Calu3 (cell line): ENCODE measurements around the gene TIGD6. TPM values are rescaled to one million over a fixed set of nuclear protein-coding genes. Genes with fewer than 3 reads are reported as not detected.
"Not testable (repeated sequence)": the region's sequence is repeated elsewhere in the genome, so short reads cannot be mapped to it uniquely, and the experiment has no call there.

ENCODE experiments used
- BruUV-seq: library from RNA; stranded (reverse); fragments of 400-500 nt; replicated peaks from 2 replicates; lab custom pipeline; 2021; lab: Mats Ljungman, UMichigan
- CTCF ChIA-PET: fragments of 300-600 bp; sonication (Branson Sonifier 250); formaldehyde crosslinking; loops from one replicate; lab custom pipeline; 2022; ENCODE audit warnings: antibody characterized with exemption; lab: Charles Lee
- DNase-seq: peaks from one replicate; pipeline ENCODE4 v3.0.0; 2022
- H3K27ac Mint-ChIP-seq: one replicate; pipeline ENCODE4 v1.8.0; 2022; ENCODE audit warnings: mixed read lengths; ENCODE audit not compliant: unreplicated experiment
- H3K27me3 Mint-ChIP-seq: one replicate; pipeline ENCODE4 v1.8.0; 2022; ENCODE audit warnings: mixed read lengths; ENCODE audit not compliant: unreplicated experiment
- H3K36me3 Mint-ChIP-seq: one replicate; pipeline ENCODE4 v1.8.0; 2022; ENCODE audit warnings: mild to moderate bottlenecking, moderate library complexity, mixed read lengths; ENCODE audit not compliant: insufficient read depth, unreplicated experiment
- H3K4me1 Mint-ChIP-seq: one replicate; pipeline ENCODE4 v1.8.0; 2022; ENCODE audit warnings: mild to moderate bottlenecking, low read depth, mixed read lengths; ENCODE audit not compliant: unreplicated experiment
- H3K4me3 Mint-ChIP-seq: one replicate; pipeline ENCODE4 v1.8.0; 2022; ENCODE audit warnings: mild to moderate bottlenecking, low read depth, moderate library complexity, mixed read lengths; ENCODE audit not compliant: unreplicated experiment
- H3K9me3 Mint-ChIP-seq: one replicate; pipeline ENCODE4 v1.8.0; 2022; ENCODE audit warnings: low read depth, mixed read lengths; ENCODE audit not compliant: unreplicated experiment
- intact Hi-C: fragments of 100-400 bp; cut with micrococcal nuclease; formaldehyde crosslinking; loops from one replicate; pipeline ENCODE4 v1.10.0; 2022; ENCODE audit not compliant: unreplicated experiment
- total RNA-seq: library from RNA; stranded (reverse); gene quantifications from 2 replicates; pipeline ENCODE4 v1.2.3, GENCODE V29; 2022
- TF ChIP-seq, protein P1 (sequence below): fragments of 200-600 bp; IDR thresholded peaks from one replicate; pipeline ENCODE4 v1.8.0; 2022; ENCODE audit warnings: antibody characterized with exemption; ENCODE audit not compliant: unreplicated experiment

TIGD6 gene
- total RNA-seq, 1 experiment from 2014 or later, result 5.2 TPM

DNA sequence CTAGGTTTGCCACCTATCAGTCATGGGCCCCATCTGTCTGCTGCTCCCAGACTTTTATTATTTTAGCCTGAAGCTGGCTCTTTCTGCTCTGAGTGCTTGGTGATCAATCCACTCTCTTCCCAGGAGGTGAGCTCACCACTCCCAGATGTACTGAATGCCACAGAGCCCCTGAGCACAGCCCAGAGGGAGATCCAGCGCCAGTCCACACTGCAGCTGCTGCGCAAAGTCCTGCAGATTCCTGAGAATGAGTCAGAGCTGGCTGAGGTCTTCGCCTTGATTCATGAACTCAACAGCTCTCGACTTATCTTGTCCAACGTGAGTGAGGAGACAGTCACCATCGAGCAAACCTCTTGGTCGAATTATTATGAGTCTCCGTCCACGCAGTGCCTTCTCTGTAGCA is 36.1 kb upstream of the TIGD6 start:
- Mint-ChIP-seq H3K27ac (no peak overlapping the region), H3K4me1 (no peaks in the 10 kb centered on the region), H3K36me3 (peaks cover 24% of the 10 kb centered on the region), H3K27me3 (no peaks in the 10 kb centered on the region), H3K4me3 (no peak overlapping the region), H3K9me3 (no peaks in the 10 kb centered on the region)
- intact Hi-C loops, result no loop called here
- no TSS peak for BruUV-seq
- TF ChIP-seq, protein P1, sequence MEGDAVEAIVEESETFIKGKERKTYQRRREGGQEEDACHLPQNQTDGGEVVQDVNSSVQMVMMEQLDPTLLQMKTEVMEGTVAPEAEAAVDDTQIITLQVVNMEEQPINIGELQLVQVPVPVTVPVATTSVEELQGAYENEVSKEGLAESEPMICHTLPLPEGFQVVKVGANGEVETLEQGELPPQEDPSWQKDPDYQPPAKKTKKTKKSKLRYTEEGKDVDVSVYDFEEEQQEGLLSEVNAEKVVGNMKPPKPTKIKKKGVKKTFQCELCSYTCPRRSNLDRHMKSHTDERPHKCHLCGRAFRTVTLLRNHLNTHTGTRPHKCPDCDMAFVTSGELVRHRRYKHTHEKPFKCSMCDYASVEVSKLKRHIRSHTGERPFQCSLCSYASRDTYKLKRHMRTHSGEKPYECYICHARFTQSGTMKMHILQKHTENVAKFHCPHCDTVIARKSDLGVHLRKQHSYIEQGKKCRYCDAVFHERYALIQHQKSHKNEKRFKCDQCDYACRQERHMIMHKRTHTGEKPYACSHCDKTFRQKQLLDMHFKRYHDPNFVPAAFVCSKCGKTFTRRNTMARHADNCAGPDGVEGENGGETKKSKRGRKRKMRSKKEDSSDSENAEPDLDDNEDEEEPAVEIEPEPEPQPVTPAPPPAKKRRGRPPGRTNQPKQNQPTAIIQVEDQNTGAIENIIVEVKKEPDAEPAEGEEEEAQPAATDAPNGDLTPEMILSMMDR, result no peak
- CTCF ChIA-PET, result interaction anchor here (0.5 to 0.6 kb wide), 2 partner anchors 31 to 62 kb away, joined by 3 to 4 read pairs; no protein-coding TSS in a partner anchor
- no peak for DNase-seq

DNA sequence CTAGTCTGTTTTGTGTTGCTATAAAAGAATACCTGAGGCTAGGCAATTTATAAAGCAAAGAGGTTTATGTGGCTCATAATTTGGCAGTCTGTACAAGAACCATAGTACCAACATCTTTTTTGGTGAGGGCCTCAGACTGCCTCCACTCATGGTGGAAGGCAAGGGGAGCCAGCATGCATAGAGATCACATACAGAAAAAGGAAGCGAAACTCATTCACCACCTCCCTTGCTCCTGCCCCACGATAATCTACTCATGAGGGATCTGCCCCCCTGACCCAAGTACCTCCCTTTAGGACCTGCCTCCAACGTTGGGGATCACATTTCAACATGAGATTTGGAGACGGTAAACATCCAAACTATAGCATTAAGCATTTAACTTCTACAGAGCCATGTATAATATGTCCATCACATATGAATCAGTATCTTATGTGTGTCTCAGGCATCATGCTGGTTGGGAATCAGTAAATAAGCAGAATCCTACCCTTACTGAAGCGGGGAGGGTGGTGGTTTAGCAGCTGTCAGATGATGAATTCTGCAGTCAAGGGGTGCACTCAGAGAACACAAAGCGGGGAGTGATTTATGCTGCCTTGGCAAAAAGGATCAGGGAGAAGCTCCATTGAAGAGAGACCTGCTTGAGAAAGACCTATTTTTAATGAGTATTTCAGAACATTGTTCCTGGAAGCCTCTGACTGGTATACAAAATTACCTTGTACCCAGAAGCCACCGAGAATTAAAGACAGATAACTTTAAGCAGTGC is 34.9 kb upstream of the TIGD6 start:
- CTCF ChIA-PET, result no interaction called here
- BruUV-seq, result no TSS peak
- TF ChIP-seq, protein P1, result no peak
- no peaks in the 10 kb centered on the region for H3K27me3 Mint-ChIP-seq
- intact Hi-C loops, result no loop called here
- H3K9me3 Mint-ChIP-seq, result no peaks in the 10 kb centered on the region
- DNase-seq, result no peak
- peaks cover 12% of the 10 kb centered on the region for H3K36me3 Mint-ChIP-seq
- H3K4me1 Mint-ChIP-seq, result no peaks in the 10 kb centered on the region
- no peak overlapping the region for H3K27ac Mint-ChIP-seq
- H3K4me3 Mint-ChIP-seq, result no peak overlapping the region

DNA sequence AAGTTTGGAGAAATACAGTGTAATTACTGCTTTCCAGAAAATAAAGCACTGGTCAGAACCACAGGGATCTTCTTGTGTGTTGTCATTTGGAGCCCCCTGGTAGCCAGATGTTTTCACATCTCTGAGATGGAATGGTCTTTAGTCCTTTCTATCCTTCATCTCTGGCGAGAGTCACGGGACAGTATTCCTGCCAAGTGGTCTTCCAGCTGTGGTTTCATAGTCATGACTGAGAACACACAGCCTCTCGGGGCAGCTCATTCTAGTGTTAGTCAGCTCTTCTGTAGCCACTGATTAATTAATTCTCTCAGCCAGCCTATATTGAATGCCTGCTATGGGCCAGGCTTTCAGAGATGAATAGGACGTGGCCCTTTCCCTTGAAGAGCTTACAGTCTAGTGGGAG is 34.2 kb upstream of the TIGD6 start:
- no peaks in the 10 kb centered on the region for H3K27me3 Mint-ChIP-seq
- TF ChIP-seq, protein P1, result no peak
- no peaks in the 10 kb centered on the region for H3K4me1 Mint-ChIP-seq
- CTCF ChIA-PET, result no interaction called here
- no TSS peak for BruUV-seq
- no peaks in the 10 kb centered on the region for H3K9me3 Mint-ChIP-seq
- intact Hi-C loops, result no loop called here
- DNase-seq, result no peak
- H3K4me3 Mint-ChIP-seq, result no peak overlapping the region
- H3K36me3 Mint-ChIP-seq, result peaks cover 13% of the 10 kb centered on the region
- H3K27ac Mint-ChIP-seq, result no peak overlapping the region

DNA sequence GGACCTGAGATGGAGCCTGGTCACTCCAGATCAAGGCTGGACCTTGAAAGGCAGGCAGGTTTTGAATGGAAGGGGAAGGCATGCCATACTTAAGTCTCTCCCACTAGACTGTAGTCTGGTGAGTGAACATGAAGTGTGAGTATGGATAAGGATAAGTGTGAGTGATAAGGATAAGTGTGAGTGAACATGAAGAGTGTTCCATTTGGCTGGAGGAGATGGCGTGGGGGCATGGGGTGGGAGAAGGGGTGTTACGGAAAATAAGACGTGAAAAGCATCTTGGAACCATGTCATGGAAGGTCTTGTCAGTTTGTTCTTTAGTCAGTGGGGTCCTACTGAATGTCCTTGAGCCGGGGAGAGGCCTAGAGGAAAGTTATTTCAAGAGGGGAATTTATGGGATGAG is 32.9 kb upstream of the TIGD6 start:
- BruUV-seq, result no TSS peak
- H3K27ac Mint-ChIP-seq, result no peak overlapping the region
- peaks cover 25% of the 10 kb centered on the region for H3K36me3 Mint-ChIP-seq
- H3K4me3 Mint-ChIP-seq, result no peak overlapping the region
- TF ChIP-seq, protein P1, result no peak
- no peaks in the 10 kb centered on the region for H3K9me3 Mint-ChIP-seq
- H3K4me1 Mint-ChIP-seq, result no peaks in the 10 kb centered on the region
- CTCF ChIA-PET, result no interaction called here
- DNase-seq, result no peak
- H3K27me3 Mint-ChIP-seq, result no peaks in the 10 kb centered on the region
- intact Hi-C loops, result no loop called here

DNA sequence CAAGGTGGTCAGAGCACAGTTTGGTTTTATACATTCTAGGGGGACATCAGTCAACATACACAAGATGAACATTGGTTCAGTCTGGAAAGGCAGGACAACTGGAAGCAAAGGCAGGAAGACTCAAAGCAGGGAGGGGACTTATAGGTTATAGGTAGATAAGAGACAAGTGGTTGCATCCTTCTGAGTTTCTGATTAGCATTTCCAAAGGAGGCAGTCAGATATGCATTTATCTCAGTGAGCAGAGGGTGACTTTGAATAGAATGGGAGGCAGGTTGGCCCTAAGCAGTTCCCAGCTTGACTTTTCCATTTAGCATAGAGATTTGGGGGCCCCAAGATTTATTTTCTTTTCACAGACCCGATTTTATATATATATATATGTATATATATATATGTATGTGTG is 27.6 kb upstream of the TIGD6 start:
- H3K36me3 Mint-ChIP-seq, result peaks cover 50% of the 10 kb centered on the region
- DNase-seq, CTCF ChIA-PET, H3K4me3 Mint-ChIP-seq, H3K27me3 Mint-ChIP-seq, H3K27ac Mint-ChIP-seq, H3K9me3 Mint-ChIP-seq, intact Hi-C loops, H3K4me1 Mint-ChIP-seq, BruUV-seq: not testable (repeated sequence)
